Right atrium auricular region (tissue), 2 donors: ENCODE data around the gene OSMR. TPM values are rescaled to one million over a fixed set of nuclear protein-coding genes. Genes with fewer than 3 reads are reported as not detected.

Source experiments
- DNase-seq: peaks from one replicate; pipeline ENCODE4 v3.0.0-alpha.2; 2019; ENCODE audit warnings: low spot score
- H3K27ac ChIP-seq, 2 donors: fragments of 200-600 bp; sonication (generic); 1 replicate in 1 of 2; 2 replicates in 1 of 2; pipeline ENCODE4 v1.5.1; 2016 to 2019
- H3K27me3 ChIP-seq, 2 donors: fragments of 200-600 bp; sonication (generic); one replicate each; pipeline versions ENCODE4 v1.5.1 to v1.6.0; 2017 to 2019
- H3K36me3 ChIP-seq: fragments of 200-600 bp; sonication (generic); one replicate; pipeline ENCODE4 v1.5.1; 2016
- H3K4me1 ChIP-seq, 2 donors: fragments of 200-600 bp; sonication (generic); one replicate each; pipeline versions ENCODE4 v1.5.1 to v1.6.0; 2017 to 2019
- H3K4me3 ChIP-seq, 2 donors: fragments of 200-600 bp; sonication (generic); 1 replicate in 1 of 2; 2 replicates in 1 of 2; pipeline ENCODE4 v1.5.1; 2017 to 2019; ENCODE audit warnings: mild to moderate bottlenecking in 1 of 2, moderate library complexity in 1 of 2
- H3K9me3 ChIP-seq, 2 donors: fragments of 200-600 bp; sonication (generic); one replicate each; pipeline ENCODE4 v1.5.1; 2019
- CTCF ChIP-seq, 2 donors: fragments of 200-600 bp; sonication (generic); IDR thresholded peaks; one replicate each; pipeline ENCODE4 v1.5.1; 2019; ENCODE audit warnings: antibody characterized with exemption in 2 of 2
- total RNA-seq, 2 donors: library from RNA; depleted of rRNA; stranded (reverse); fragments of >200 nt; gene quantifications; one replicate each; pipeline ENCODE4 v1.1.0, GENCODE V29; 2016

OSMR gene
- total RNA-seq, 2 donors from 2014 or later, result 13.8 to 28.6 TPM

DNA sequence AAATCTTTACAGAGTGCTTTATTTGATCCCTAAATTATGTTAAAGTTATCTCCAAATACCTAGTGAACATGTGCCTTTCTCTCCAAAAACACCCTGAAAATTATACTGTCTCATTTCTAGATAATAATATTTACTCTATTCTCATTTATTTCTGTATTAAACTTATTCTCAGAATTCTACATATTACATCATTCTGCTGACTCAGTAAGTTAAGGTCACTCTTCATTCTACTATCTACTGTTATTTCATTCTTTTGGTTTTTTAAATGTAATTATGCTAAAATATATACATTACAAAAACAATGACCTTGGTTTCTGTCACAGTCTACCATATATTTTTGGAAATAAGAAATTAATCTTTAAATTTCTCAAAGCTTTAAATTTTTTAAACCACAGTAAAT, 132.2 kb downstream of the OSMR start:
- no peaks in the 10 kb centered on the region for H3K27me3 ChIP-seq
- H3K4me1 ChIP-seq, result peaks cover 0 to 3% of the 10 kb centered on the region in 2 donors
- no peak for TF ChIP-seq CTCF (IDR thresholded peaks at IDR 0.05)
- no peaks in the 10 kb centered on the region for H3K9me3 ChIP-seq
- no peak overlapping the region for H3K27ac ChIP-seq
- H3K36me3 ChIP-seq, result peaks cover 7% of the 10 kb centered on the region
- no peak overlapping the region for H3K4me3 ChIP-seq
- DNase-seq, result no peak

DNA sequence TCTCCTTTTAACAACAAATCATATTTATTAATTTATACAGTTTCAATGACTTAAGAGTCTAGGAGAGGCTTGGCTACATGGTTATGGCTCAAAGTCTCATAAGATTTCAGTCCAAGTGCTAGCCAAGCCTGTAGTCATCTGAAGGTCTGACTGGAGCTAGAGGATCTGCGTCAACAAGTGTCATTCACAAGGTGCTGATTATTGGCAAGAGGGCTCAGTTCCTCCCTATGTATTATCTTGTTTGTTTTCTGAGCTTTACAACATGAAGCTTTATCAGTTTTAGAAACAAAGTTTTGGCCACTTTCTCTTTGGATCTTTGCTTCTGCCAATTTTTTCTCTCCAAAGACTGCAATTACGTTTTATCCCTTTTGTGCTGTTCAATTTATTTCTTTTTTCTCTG, 133.7 kb downstream of the OSMR start:
- H3K36me3 ChIP-seq, result peaks cover 2% of the 10 kb centered on the region

More for the DNA sequence above, 133.7 kb downstream of the OSMR start:
- Histone ChIP-seq H3K4me1 (peaks cover 0 to 3% of the 10 kb centered on the region in 2 donors), H3K4me3 (no peak overlapping the region), H3K27ac (no peak overlapping the region), H3K9me3 (no peaks in the 10 kb centered on the region), H3K27me3 (no peaks in the 10 kb centered on the region)
- no peak for DNase-seq
- TF ChIP-seq CTCF (IDR thresholded peaks at IDR 0.05), result no peak

Other genes starting within 250 kb of the OSMR start
- 10 to 100 TPM; 18.7 to 25.1 TPM for gene RICTOR, start 228.4 kb downstream of the OSMR start, total RNA-seq